Progenitor cell of endocrine pancreas (in vitro differentiated cells): Measurements from ENCODE around the gene ARID3B. TPM values are rescaled to one million over a fixed set of nuclear protein-coding genes. Genes with fewer than 3 reads are reported as not detected.

Experiments used
- DNase-seq: peaks from one replicate; pipeline ENCODE4 v3.0.0; 2021; ENCODE audit warnings: low spot score; ENCODE audit not compliant: unreplicated experiment
- H3K27ac Mint-ChIP-seq: 2 replicates; pipeline ENCODE4 v1.8.0; 2021; ENCODE audit warnings: mild to moderate bottlenecking, moderate library complexity, mixed read lengths
- H3K27me3 Mint-ChIP-seq: 2 replicates; pipeline ENCODE4 v1.8.0; 2021; ENCODE audit warnings: mixed read lengths
- H3K36me3 Mint-ChIP-seq: 2 replicates; pipeline ENCODE4 v1.8.0; 2022; ENCODE audit warnings: mixed read lengths; ENCODE audit not compliant: insufficient read depth
- H3K4me1 Mint-ChIP-seq: 2 replicates; pipeline ENCODE4 v1.8.0; 2021; ENCODE audit warnings: low read depth, mixed read lengths
- H3K4me3 Mint-ChIP-seq: 2 replicates; pipeline ENCODE4 v1.8.0; 2021; ENCODE audit warnings: low read depth, mild to moderate bottlenecking, moderate library complexity, mixed read lengths
- H3K9me3 Mint-ChIP-seq: 2 replicates; pipeline ENCODE4 v1.8.0; 2021; ENCODE audit warnings: low read depth, mixed read lengths
- total RNA-seq: library from RNA; stranded (reverse); gene quantifications from 2 replicates; pipeline ENCODE4 v1.2.1, GENCODE V29; 2021
- TF ChIP-seq, protein P1 (sequence below): fragments of 200-600 bp; sonication (generic); IDR thresholded peaks from one replicate; pipeline ENCODE4 v1.5.0; 2021; ENCODE audit warnings: antibody characterized with exemption, mild to moderate bottlenecking; ENCODE audit not compliant: unreplicated experiment

Gene ARID3B
- total RNA-seq, 1 donor from 2014 or later = 81.9 TPM

DNA sequence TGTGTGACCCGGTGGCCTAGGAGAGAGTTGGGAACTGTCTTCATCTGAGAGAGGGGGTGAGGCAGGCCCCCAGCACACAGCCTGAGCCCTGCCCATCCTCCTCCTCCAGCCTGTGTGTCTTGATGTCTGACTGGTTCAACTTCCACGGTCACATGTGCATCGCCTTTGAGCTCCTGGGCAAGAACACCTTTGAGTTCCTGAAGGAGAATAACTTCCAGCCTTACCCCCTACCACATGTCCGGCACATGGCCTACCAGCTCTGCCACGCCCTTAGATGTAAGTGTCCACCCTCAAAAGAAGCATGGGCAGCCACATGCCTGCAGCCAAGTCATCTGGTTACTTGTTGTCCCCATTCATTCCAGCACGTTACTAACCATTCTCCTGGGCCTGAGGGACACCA, 84.7 kb downstream of the ARID3B start:
- Mint-ChIP-seq H3K27ac (no peak overlapping the region), H3K4me3 (no peak overlapping the region), H3K27me3 (no peaks in the 10 kb centered on the region), H3K4me1 (peaks cover 2% of the 10 kb centered on the region), H3K36me3 (peaks cover 18% of the 10 kb centered on the region), H3K9me3 (no peaks in the 10 kb centered on the region)
- DNase-seq = no peak
- TF ChIP-seq, protein P1, sequence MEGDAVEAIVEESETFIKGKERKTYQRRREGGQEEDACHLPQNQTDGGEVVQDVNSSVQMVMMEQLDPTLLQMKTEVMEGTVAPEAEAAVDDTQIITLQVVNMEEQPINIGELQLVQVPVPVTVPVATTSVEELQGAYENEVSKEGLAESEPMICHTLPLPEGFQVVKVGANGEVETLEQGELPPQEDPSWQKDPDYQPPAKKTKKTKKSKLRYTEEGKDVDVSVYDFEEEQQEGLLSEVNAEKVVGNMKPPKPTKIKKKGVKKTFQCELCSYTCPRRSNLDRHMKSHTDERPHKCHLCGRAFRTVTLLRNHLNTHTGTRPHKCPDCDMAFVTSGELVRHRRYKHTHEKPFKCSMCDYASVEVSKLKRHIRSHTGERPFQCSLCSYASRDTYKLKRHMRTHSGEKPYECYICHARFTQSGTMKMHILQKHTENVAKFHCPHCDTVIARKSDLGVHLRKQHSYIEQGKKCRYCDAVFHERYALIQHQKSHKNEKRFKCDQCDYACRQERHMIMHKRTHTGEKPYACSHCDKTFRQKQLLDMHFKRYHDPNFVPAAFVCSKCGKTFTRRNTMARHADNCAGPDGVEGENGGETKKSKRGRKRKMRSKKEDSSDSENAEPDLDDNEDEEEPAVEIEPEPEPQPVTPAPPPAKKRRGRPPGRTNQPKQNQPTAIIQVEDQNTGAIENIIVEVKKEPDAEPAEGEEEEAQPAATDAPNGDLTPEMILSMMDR = no peak

DNA sequence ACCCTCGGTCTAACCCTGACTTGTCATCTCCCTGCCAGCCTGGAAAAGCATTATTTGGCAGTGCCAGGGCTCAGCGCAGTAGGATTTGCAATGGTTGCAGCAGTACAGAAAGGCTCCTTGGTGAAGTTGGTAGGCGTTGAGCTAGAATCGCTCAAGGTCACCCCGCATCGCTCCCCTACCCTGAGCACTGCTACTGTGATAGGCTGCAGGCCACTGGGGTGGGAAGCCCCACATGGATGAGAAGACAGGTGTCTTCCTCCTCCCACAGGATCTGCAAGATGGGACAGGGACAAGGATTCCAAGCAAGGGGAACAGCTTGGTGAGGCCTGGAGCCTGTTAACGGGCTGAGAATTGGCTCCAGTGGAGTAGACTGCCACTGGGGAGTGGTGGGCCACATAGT, 85.3 kb downstream of the ARID3B start:
- TF ChIP-seq, protein P1 = no peak

DNA sequence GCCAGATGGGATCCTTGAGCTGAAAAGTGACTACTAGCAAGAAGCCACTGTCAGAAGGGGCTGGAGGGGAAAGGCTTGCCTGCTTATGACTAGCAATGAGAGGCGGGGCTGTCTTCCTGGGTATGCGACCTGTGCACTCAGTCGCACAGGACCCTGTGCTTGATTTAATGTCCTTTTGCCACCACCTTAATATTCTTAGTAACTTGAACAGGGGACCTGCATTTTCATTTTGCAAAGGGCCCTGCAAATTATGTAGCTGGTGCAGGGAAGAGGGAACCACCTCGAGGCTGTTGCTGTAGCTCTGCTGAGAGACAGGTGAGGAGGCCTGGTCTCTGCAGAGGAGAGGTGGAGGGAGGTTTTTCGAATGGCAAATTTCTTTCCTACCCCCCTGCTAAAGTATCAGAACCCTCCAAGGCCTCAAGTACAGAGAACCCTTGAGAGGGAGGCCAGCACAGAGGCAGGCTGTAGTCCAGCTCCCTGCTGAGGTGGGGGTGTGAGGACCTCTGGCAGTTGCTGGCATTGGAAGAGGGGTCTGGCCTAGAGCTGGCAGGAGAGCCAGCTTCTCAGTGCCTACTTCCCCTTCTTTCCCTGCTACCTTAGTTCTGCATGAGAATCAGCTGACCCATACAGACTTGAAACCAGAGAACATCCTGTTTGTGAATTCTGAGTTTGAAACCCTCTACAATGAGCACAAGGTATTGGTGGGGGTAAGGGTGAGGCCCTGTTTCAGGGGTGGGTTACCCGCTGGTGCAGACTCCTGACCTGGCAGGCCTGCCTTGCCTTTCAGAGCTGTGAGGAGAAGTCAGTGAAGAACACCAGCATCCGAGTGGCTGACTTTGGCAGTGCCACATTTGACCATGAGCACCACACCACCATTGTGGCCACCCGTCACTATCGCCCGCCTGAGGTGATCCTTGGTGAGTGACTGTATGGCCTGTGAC, 86.0 kb downstream of the ARID3B start:
- H3K27ac Mint-ChIP-seq = no peak overlapping the region
- no peaks in the 10 kb centered on the region for H3K4me1 Mint-ChIP-seq
- peaks cover 11% of the 10 kb centered on the region for H3K36me3 Mint-ChIP-seq
- TF ChIP-seq, protein P1 = no peak
- no peaks in the 10 kb centered on the region for H3K27me3 Mint-ChIP-seq
- no peak for DNase-seq
- no peaks in the 10 kb centered on the region for H3K9me3 Mint-ChIP-seq
- H3K4me3 Mint-ChIP-seq = no peak overlapping the region

More for the DNA sequence above, 85.3 kb downstream of the ARID3B start:
- H3K27ac Mint-ChIP-seq = no peak overlapping the region
- no peak overlapping the region for H3K4me3 Mint-ChIP-seq
- no peaks in the 10 kb centered on the region for H3K4me1 Mint-ChIP-seq
- H3K27me3 Mint-ChIP-seq = no peaks in the 10 kb centered on the region
- H3K9me3 Mint-ChIP-seq = no peaks in the 10 kb centered on the region
- no peak for DNase-seq
- peaks cover 13% of the 10 kb centered on the region for H3K36me3 Mint-ChIP-seq

DNA sequence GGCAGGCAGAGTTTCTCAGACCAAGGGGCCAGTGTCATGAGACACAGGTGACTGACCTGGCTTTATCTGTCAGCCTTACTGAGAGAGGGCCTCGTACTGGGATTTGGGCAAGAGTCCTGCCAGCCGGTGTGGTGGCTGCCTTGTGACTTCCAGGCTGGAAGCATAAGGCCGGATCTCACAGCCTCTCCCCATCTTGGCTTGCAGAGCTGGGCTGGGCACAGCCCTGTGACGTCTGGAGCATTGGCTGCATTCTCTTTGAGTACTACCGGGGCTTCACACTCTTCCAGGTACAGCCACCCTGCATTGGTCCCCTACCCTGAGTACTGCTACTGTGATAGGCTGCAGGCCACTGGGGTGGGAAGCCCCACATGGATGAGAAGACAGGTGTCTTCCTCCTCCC, 86.7 kb downstream of the ARID3B start:
- H3K4me3 Mint-ChIP-seq = no peak overlapping the region
- no peak overlapping the region for H3K27ac Mint-ChIP-seq
- H3K27me3 Mint-ChIP-seq = no peaks in the 10 kb centered on the region
- peaks cover 10% of the 10 kb centered on the region for H3K36me3 Mint-ChIP-seq
- DNase-seq = no peak
- H3K4me1 Mint-ChIP-seq = no peaks in the 10 kb centered on the region
- TF ChIP-seq, protein P1 = no peak
- no peaks in the 10 kb centered on the region for H3K9me3 Mint-ChIP-seq

DNA sequence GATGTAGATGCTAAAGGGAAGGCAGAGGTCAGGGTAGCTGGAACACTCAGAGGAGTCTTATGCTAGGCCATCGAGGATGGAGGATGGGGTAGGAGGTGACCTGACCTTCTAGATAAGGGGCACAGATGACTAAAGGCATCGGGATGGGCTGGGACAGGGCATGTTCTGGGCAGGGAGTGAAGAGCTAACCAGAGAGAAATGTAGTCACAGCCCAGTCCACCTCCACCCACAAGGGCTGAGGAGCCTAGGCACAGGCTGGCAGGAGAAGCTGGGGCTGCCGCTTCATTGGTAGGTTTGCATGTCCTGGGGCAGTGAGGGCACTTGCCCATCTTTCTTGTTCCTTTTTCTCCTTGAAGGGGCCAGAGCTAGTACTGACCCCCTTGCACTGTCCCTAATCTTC, 87.2 kb downstream of the ARID3B start:
- DNase-seq = no peak
- no peaks in the 10 kb centered on the region for H3K4me1 Mint-ChIP-seq
- TF ChIP-seq, protein P1 = no peak
- no peak overlapping the region for H3K4me3 Mint-ChIP-seq
- peaks cover 10% of the 10 kb centered on the region for H3K36me3 Mint-ChIP-seq
- no peaks in the 10 kb centered on the region for H3K27me3 Mint-ChIP-seq
- no peak overlapping the region for H3K27ac Mint-ChIP-seq
- no peaks in the 10 kb centered on the region for H3K9me3 Mint-ChIP-seq
